CD14-positive monocyte (primary cell): ENCODE measurements around the gene DLK1. TPM values are rescaled to one million over a fixed set of nuclear protein-coding genes. Genes with fewer than 3 reads are reported as not detected.

Experiments
- DNase-seq, 3 donors: peaks; one replicate each; pipeline ENCODE4 v3.0.0-alpha.2; 2011 to 2022
- H2AFZ ChIP-seq: 2 replicates; pipeline ENCODE4 v1.6.0; 2012; ENCODE audit warnings: mild to moderate bottlenecking, low read depth, low read length, inconsistent platforms; ENCODE audit not compliant: insufficient read depth, poor library complexity, severe bottlenecking
- H3K27ac ChIP-seq, 2 donors: 1 replicate in 1 of 2; 2 replicates in 1 of 2; pipeline ENCODE4 v1.5.1; 2012 to 2013; ENCODE audit warnings: low read length in 2 of 2, control low read depth in 1 of 2, inconsistent platforms in 1 of 2, low read depth in 1 of 2, mild to moderate bottlenecking in 1 of 2
- H3K27me3 ChIP-seq, 2 donors: one replicate each; pipeline versions ENCODE4 v1.6.0 to v1.6.1; 2011 to 2013; ENCODE audit warnings: low read length in 2 of 2; ENCODE audit not compliant: control insufficient read depth in 2 of 2, insufficient read depth in 2 of 2
- H3K36me3 ChIP-seq, 2 donors: replicated peaks in 1 of 2; 1 replicate in 1 of 2; 2 replicates in 1 of 2; pipeline versions ENCODE4 v1.5.1 to v1.6.1; 2012 to 2013; ENCODE audit warnings: low read length in 2 of 2, control low read depth in 1 of 2, inconsistent platforms in 1 of 2, mild to moderate bottlenecking in 1 of 2; ENCODE audit not compliant: insufficient read depth in 2 of 2, control insufficient read depth in 1 of 2
- H3K4me1 ChIP-seq, 2 donors: 1 replicate in 1 of 2; 2 replicates in 1 of 2; pipeline versions ENCODE4 v1.5.1 to v1.6.1; 2012 to 2013; ENCODE audit warnings: low read length in 2 of 2, control low read depth in 1 of 2, inconsistent platforms in 1 of 2, mild to moderate bottlenecking in 1 of 2, moderate library complexity in 1 of 2; ENCODE audit not compliant: insufficient read depth in 2 of 2, control insufficient read depth in 1 of 2
- H3K4me2 ChIP-seq: replicated peaks from 2 replicates; pipeline ENCODE3; 2012; ENCODE audit warnings: low read length, moderate library complexity, mild to moderate bottlenecking; ENCODE audit not compliant: poor library complexity, severe bottlenecking; ENCODE audit errors: extremely low read depth
- H3K4me3 ChIP-seq, 3 experiments: fragments of 200-600 bp in 1 of 3; sonication (generic) in 1 of 3; replicated peaks in 1 of 3; 1 replicate in 2 of 3; 2 replicates in 1 of 3; pipeline ENCODE4 v1.5.1; 2011 to 2013; ENCODE audit warnings: low read length in 3 of 3, mild to moderate bottlenecking in 3 of 3, control low read depth in 2 of 3, low read depth in 2 of 3, inconsistent platforms in 1 of 3, moderate library complexity in 1 of 3
- H3K79me2 ChIP-seq: 2 replicates; pipeline ENCODE4 v1.6.0; 2012; ENCODE audit warnings: mild to moderate bottlenecking, control low read depth, inconsistent platforms, low read length, moderate library complexity; ENCODE audit not compliant: insufficient read depth
- H3K9ac ChIP-seq: 2 replicates; pipeline ENCODE4 v1.6.0; 2017; ENCODE audit warnings: low read length, mild to moderate bottlenecking; ENCODE audit not compliant: insufficient read depth, poor library complexity, severe bottlenecking
- H3K9me3 ChIP-seq, 2 donors: replicated peaks in 1 of 2; 1 replicate in 1 of 2; 2 replicates in 1 of 2; pipeline versions ENCODE4 v1.5.1 to v1.6.1; 2012 to 2013; ENCODE audit warnings: low read length in 2 of 2, control low read depth in 1 of 2; ENCODE audit not compliant: control insufficient read depth in 1 of 2, insufficient read depth in 1 of 2
- H4K20me1 ChIP-seq: 2 replicates; pipeline ENCODE4 v1.6.0; 2012; ENCODE audit warnings: mild to moderate bottlenecking, low read length, control low read depth, moderate library complexity; ENCODE audit not compliant: insufficient read depth
- H3K27ac Mint-ChIP-seq, 7 donors: one replicate each; pipeline ENCODE4 v1.8.0; 2020; ENCODE audit warnings: mild to moderate bottlenecking in 7 of 7, mixed read lengths in 7 of 7, moderate library complexity in 6 of 7, inconsistent platforms in 2 of 7
- H3K27me3 Mint-ChIP-seq, 3 donors: one replicate each; pipeline ENCODE4 v1.8.0; 2021 to 2022; ENCODE audit warnings: low read depth in 3 of 3, mild to moderate bottlenecking in 3 of 3, mixed read lengths in 3 of 3, moderate library complexity in 3 of 3, inconsistent platforms in 1 of 3
- H3K36me3 Mint-ChIP-seq, 2 donors: one replicate each; pipeline ENCODE4 v1.8.0; 2020; ENCODE audit warnings: mixed read lengths in 2 of 2, inconsistent platforms in 1 of 2, mild to moderate bottlenecking in 1 of 2
- H3K4me1 Mint-ChIP-seq: one replicate; pipeline ENCODE4 v1.8.0; 2020; ENCODE audit warnings: mild to moderate bottlenecking, mixed read lengths
- H3K4me3 Mint-ChIP-seq, 2 donors: one replicate each; pipeline ENCODE4 v1.8.0; 2020; ENCODE audit warnings: mild to moderate bottlenecking in 2 of 2, mixed read lengths in 2 of 2, moderate library complexity in 1 of 2
- H3K9me3 Mint-ChIP-seq, 7 donors: one replicate each; pipeline ENCODE4 v1.8.0; 2020 to 2022; ENCODE audit warnings: mixed read lengths in 7 of 7, mild to moderate bottlenecking in 6 of 7, moderate library complexity in 6 of 7, inconsistent platforms in 2 of 7
- WGBS: methylation state at CpG from one replicate; pipeline ENCODE4 v1.1.5; 2013; ENCODE audit warnings: missing lambda C conversion rate; ENCODE audit not compliant: insufficient coverage; 5-methylcytosine and 5-hydroxymethylcytosine counted together
- intact Hi-C, 2 donors: fragments of 100-400 bp; cut with micrococcal nuclease; formaldehyde crosslinking; loops; one replicate each; pipeline versions ENCODE4 v1.15.0 to v1.15.1; 2023
- polyA plus RNA-seq, 3 donors: library from polyadenylated mRNA; depleted of rRNA in 1 of 3; unstranded in 2 of 3; stranded (reverse) in 1 of 3; fragments of 300-500 nt in 2 of 3; fragments of >200 nt in 1 of 3; fragmentation: Illumina TruSeq in 2 of 3; gene quantifications; 1 replicate in 2 of 3; 2 replicates in 1 of 3; pipeline ENCODE4 v1.2.3, GENCODE V29; 2012 to 2021
- TF ChIP-seq, protein P1 (sequence below): fragments of 200-600 bp; IDR thresholded peaks from one replicate; pipeline ENCODE4 v1.8.0; 2022; ENCODE audit warnings: antibody characterized with exemption, mild to moderate bottlenecking

Gene DLK1
- polyA plus RNA-seq, 3 donors = 0.04 TPM; not detected in 2

DNA sequence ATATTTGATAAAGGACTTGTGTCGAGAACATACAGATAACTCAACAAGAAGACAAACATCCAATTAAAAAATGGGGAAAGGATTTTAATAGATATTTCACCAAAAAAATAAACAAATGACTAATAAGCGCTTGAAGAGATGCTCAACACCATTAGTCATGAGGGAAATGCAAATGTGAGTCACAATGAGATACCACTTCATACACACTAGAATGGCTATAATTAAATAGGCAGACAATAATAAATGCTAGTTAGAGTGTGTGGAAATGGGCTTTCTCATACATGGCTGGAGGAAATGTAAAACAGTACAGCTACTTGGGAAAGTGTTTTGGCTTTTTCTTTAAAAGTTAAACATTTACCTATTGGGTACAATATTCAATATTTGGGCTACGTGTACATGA is 34.8 kb downstream of the DLK1 start:
- Histone ChIP-seq H3K27me3 (no peaks in the 10 kb centered on the region), H3K4me1 (no peaks in the 10 kb centered on the region), H3K9ac (no peak overlapping the region), H3K79me2 (no peaks in the 10 kb centered on the region), H3K4me2 (no peak overlapping the region), H3K27ac (no peak overlapping the region), H2AFZ (no peak overlapping the region), H4K20me1 (no peaks in the 10 kb centered on the region), H3K9me3 (no peaks in the 10 kb centered on the region), H3K4me3 (no peak overlapping the region), H3K36me3 (no peaks in the 10 kb centered on the region)
- Mint-ChIP-seq H3K4me1 (peaks cover 2% of the 10 kb centered on the region), H3K27me3 (peaks cover 1 to 5% (median 4%) of the 10 kb centered on the region in 3 donors), H3K9me3 (peaks cover 0 to 2% (median 0%) of the 10 kb centered on the region in 7 donors), H3K36me3 (no peaks in the 10 kb centered on the region), H3K4me3 (no peak overlapping the region), H3K27ac (no peak overlapping the region)
- no CpG with 5 or more reads among the region's 3 CpGs for WGBS
- peak in 1 of 3 donors; percentile 18 for DNase-seq
- TF ChIP-seq, protein P1, sequence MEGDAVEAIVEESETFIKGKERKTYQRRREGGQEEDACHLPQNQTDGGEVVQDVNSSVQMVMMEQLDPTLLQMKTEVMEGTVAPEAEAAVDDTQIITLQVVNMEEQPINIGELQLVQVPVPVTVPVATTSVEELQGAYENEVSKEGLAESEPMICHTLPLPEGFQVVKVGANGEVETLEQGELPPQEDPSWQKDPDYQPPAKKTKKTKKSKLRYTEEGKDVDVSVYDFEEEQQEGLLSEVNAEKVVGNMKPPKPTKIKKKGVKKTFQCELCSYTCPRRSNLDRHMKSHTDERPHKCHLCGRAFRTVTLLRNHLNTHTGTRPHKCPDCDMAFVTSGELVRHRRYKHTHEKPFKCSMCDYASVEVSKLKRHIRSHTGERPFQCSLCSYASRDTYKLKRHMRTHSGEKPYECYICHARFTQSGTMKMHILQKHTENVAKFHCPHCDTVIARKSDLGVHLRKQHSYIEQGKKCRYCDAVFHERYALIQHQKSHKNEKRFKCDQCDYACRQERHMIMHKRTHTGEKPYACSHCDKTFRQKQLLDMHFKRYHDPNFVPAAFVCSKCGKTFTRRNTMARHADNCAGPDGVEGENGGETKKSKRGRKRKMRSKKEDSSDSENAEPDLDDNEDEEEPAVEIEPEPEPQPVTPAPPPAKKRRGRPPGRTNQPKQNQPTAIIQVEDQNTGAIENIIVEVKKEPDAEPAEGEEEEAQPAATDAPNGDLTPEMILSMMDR = no peak
- intact Hi-C loops = no loop called here

DNA sequence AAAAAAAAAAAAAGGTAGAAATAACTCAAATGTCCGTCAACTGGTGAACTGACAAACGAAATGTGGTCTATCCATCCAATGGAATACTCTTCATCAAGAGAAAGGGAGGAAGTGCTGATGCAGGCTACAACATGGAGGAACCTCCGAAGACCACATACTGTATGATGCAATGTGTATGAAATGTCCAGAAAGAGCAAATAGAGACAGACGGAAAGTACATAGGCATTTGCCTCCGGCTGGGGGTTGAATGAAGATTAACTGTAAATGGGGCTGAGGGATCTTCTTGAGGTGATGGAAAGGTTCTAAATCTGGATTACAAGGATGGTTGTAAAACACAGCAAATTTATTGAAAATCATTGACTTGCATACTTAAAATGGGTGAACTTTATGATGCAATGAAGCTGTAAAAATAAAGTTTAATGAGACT is 35.4 kb downstream of the DLK1 start:
- H3K9ac ChIP-seq = no peak overlapping the region
- intact Hi-C loops = no loop called here
- H2AFZ ChIP-seq = no peak overlapping the region
- no peaks in the 10 kb centered on the region for H3K36me3 Mint-ChIP-seq
- no peaks in the 10 kb centered on the region for H3K79me2 ChIP-seq
- 20% methylated on average over 1 of the region's 5 CpGs for WGBS
- H3K27me3 ChIP-seq = no peaks in the 10 kb centered on the region
- H3K4me3 Mint-ChIP-seq = no peak overlapping the region
- H3K4me3 ChIP-seq = no peak overlapping the region
- no peak overlapping the region for H3K27ac ChIP-seq
- H3K9me3 Mint-ChIP-seq = peaks cover 0 to 2% (median 0%) of the 10 kb centered on the region in 7 donors
- H3K27me3 Mint-ChIP-seq = peaks cover 1 to 5% (median 4%) of the 10 kb centered on the region in 3 donors
- H3K9me3 ChIP-seq = no peaks in the 10 kb centered on the region
- no peak for DNase-seq
- peaks cover 2% of the 10 kb centered on the region for H3K4me1 Mint-ChIP-seq
- TF ChIP-seq, protein P1 = no peak
- no peaks in the 10 kb centered on the region for H3K36me3 ChIP-seq
- H3K4me1 ChIP-seq = no peaks in the 10 kb centered on the region
- no peak overlapping the region for H3K27ac Mint-ChIP-seq
- H4K20me1 ChIP-seq = no peaks in the 10 kb centered on the region
- no peak overlapping the region for H3K4me2 ChIP-seq
